IPS-15b (cell line): ENCODE measurements around the gene ST3GAL5.

Experiments used
- H3K27me3 ChIP-seq: one replicate; pipeline ENCODE4 v1.6.1; 2013; ENCODE audit warnings: low read length; ENCODE audit not compliant: control insufficient read depth, insufficient read depth
- H3K36me3 ChIP-seq: one replicate; pipeline ENCODE4 v1.6.1; 2013; ENCODE audit warnings: low read length; ENCODE audit not compliant: control insufficient read depth, insufficient read depth
- H3K4me1 ChIP-seq: one replicate; pipeline ENCODE4 v1.6.1; 2013; ENCODE audit warnings: mild to moderate bottlenecking, low read length; ENCODE audit not compliant: control insufficient read depth, insufficient read depth
- H3K4me3 ChIP-seq: one replicate; pipeline ENCODE4 v1.5.1; 2013; ENCODE audit warnings: low read depth, low read length
- H3K9ac ChIP-seq: one replicate; pipeline ENCODE4 v1.6.1; 2013; ENCODE audit warnings: low read depth, mild to moderate bottlenecking, low read length
- H3K9me3 ChIP-seq: one replicate; pipeline ENCODE4 v1.6.1; 2013; ENCODE audit warnings: mild to moderate bottlenecking, low read length; ENCODE audit not compliant: control insufficient read depth, insufficient read depth

ST3GAL5 gene

DNA sequence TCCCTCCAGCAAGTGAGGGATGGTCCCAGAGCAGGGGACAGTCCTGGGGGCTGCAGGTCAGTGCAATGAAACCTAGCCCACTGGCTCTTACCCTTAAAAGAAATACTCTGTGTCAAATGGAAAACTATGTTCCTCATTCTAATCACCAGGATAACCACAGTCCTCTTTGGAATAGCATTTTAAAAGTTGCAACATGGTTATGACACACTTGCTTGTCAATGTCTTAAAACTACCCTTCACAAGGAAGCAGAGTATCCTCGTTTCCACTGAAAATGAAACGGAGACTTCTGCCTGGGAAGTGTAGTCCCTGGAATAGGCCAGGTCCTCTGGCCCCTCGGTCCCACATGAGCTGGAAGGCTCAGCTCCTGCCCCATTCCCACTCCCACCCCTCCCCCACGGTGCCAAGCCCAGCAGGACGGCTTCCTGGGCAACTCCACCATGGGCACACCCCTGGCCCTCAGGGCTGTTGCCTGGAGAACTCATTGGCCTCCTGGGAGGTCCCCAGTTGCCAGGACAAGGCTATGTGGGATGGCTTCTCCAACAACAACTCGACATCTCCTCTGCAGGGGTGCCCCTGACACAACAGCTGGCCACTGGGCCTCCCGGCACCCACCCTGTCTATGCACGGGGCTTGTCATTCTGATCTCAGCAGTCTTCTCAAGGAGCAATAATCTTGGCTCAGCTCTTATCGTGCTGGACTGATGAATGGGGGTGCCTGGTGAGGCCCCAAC is 38.3 kb upstream of the ST3GAL5 start:
- H3K27me3 ChIP-seq: no peaks in the 10 kb centered on the region
- no peaks in the 10 kb centered on the region for H3K4me1 ChIP-seq
- no peaks in the 10 kb centered on the region for H3K9me3 ChIP-seq
- no peaks in the 10 kb centered on the region for H3K36me3 ChIP-seq
- H3K4me3 ChIP-seq: no peak overlapping the region
- no peak overlapping the region for H3K9ac ChIP-seq

DNA sequence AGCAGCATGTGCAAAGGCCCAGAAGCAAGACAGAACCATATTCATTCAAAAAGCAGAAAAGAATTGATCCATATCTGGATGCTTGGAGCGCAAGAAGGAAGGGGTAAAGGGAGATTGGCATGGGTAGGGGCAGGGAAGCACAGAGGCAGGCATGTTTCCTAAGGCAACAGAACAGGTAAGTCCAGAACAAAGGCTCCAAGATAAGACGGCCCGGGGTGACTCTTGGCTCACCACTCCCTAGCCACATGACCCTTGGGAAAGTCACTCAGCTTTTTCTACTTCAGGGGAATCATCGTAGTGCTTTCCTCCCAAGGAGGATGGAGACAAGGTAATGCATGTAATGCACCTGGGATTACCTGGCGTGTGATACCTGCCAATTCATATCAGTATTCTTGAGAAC is 37.7 kb upstream of the ST3GAL5 start:
- Histone ChIP-seq H3K36me3 (no peaks in the 10 kb centered on the region), H3K27me3 (no peaks in the 10 kb centered on the region), H3K9me3 (no peaks in the 10 kb centered on the region), H3K9ac (no peak overlapping the region), H3K4me3 (no peak overlapping the region), H3K4me1 (no peaks in the 10 kb centered on the region)

DNA sequence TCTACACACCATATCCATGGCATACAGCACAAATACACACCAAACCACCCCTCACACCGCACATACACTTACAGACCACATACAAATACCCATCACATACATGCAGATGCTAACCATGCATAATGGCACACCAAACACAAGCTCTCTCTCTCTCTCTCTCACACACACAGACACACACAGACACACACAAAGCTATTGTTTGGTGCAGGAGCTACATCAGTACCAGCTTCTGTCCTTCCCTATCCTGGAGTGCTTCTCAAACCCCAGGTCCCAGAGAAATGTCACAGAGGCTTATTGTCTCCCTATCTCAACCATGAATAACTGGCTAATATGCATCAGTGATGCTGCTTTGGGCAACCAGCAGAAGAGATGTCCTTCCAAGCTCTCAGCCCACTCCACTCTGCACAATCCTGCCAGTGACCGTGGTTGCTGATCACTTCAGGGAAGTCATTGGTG is 36.5 kb upstream of the ST3GAL5 start:
- H3K27me3 ChIP-seq: no peaks in the 10 kb centered on the region
- H3K9ac ChIP-seq: no peak overlapping the region
- no peak overlapping the region for H3K4me3 ChIP-seq
- no peaks in the 10 kb centered on the region for H3K36me3 ChIP-seq
- no peaks in the 10 kb centered on the region for H3K4me1 ChIP-seq
- no peaks in the 10 kb centered on the region for H3K9me3 ChIP-seq

DNA sequence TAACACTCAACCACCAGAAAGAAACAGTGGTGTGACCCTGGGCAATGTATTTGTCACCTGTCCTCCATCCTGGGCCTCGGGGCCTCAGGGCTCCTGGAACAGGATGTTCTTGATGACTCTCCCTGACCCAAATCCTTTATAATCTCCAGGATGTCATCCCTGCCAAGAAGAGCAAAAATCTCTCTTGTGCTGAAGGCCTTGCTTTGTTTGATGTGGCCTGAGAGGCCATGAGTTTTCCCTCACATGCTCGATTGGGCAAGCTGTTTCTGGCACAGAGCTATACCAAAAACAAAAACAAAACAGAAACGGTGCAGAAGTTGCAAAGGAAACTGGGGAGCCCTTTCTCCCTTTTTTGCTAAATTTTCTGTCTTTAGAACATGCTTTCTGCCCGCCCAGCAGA is 35.7 kb upstream of the ST3GAL5 start:
- H3K36me3 ChIP-seq: no peaks in the 10 kb centered on the region
- no peaks in the 10 kb centered on the region for H3K27me3 ChIP-seq
- no peak overlapping the region for H3K9ac ChIP-seq
- H3K4me3 ChIP-seq: no peak overlapping the region
- no peaks in the 10 kb centered on the region for H3K9me3 ChIP-seq
- no peaks in the 10 kb centered on the region for H3K4me1 ChIP-seq

DNA sequence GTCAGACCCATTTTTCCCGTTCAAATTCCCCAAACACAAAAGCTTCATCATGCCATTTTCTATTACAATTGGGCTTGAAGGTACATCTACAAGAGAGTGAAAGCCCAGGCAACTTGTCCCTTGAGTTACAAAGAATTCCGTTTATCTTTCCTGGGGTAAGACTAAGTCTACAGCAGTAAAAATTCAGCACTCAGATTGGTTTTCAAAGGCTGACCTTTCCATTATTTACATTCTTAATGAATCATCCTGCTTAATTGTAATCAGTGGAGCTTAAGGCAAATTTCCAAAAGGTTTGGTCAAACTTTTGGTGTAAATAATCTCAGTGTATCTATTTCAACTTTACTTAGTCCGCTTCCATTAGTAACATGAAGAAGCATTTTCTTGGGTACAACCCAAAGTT is 33.4 kb upstream of the ST3GAL5 start:
- no peak overlapping the region for H3K4me3 ChIP-seq
- H3K9me3 ChIP-seq: no peaks in the 10 kb centered on the region
- no peaks in the 10 kb centered on the region for H3K27me3 ChIP-seq
- no peaks in the 10 kb centered on the region for H3K36me3 ChIP-seq
- no peaks in the 10 kb centered on the region for H3K4me1 ChIP-seq
- H3K9ac ChIP-seq: no peak overlapping the region

DNA sequence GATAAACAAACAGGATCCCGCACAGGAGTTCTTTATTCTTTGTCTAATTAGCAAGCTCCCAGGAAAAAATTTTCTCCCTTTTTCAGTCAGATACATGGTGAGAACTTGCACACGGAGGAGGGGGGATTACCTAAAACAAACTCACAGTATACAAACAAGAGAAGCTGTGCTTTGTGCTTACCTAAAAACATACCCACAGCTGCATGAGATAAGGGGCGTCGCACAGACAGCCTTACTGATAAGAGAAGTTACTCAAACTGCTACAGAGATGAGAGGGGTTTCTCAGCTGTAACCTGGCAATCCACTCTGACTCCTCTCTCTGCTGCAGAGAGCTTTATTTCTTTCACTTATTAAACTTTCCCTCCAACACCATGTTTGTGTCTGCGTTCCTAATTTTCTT is 32.9 kb upstream of the ST3GAL5 start:
- Histone ChIP-seq H3K4me1 (no peaks in the 10 kb centered on the region), H3K27me3 (no peaks in the 10 kb centered on the region), H3K9me3 (no peaks in the 10 kb centered on the region), H3K9ac (no peak overlapping the region), H3K4me3 (no peak overlapping the region), H3K36me3 (no peaks in the 10 kb centered on the region)

DNA sequence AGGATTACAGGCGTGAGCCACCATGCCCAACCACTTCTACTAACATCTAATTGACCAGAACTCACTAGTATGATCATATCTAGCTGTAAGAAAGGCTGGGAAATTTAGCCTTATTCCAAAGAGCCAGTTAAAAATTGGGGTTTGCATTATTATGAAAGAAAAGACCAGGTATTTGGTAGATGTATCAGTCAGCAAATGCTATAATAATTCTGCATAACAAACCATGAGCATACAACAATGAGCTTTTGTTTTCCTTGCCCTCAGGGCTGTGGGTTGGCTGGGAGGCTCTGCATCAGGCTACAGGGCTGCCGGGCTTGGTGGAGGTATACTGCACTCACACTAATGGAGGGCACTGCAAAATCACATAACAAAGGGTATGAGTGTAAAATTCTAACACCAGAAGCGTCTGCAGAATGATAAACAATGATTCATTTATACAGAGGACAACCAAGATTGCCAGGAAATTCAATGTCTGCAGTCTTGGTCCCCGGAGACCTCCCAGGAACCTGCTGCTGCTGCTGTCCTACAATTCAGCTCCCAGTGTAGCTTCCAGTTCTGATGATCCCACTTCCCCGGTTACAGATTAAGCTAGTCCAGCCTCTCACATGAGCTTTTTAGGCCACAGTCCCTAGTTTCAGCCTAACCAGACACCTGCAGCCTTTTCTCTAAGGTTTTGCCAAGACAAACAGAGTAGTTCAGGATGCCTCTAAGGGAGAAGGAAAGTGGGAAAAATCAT is 32.2 kb upstream of the ST3GAL5 start:
- no peaks in the 10 kb centered on the region for H3K4me1 ChIP-seq
- H3K9me3 ChIP-seq: no peaks in the 10 kb centered on the region
- H3K9ac ChIP-seq: no peak overlapping the region
- no peak overlapping the region for H3K4me3 ChIP-seq
- no peaks in the 10 kb centered on the region for H3K36me3 ChIP-seq
- H3K27me3 ChIP-seq: no peaks in the 10 kb centered on the region

DNA sequence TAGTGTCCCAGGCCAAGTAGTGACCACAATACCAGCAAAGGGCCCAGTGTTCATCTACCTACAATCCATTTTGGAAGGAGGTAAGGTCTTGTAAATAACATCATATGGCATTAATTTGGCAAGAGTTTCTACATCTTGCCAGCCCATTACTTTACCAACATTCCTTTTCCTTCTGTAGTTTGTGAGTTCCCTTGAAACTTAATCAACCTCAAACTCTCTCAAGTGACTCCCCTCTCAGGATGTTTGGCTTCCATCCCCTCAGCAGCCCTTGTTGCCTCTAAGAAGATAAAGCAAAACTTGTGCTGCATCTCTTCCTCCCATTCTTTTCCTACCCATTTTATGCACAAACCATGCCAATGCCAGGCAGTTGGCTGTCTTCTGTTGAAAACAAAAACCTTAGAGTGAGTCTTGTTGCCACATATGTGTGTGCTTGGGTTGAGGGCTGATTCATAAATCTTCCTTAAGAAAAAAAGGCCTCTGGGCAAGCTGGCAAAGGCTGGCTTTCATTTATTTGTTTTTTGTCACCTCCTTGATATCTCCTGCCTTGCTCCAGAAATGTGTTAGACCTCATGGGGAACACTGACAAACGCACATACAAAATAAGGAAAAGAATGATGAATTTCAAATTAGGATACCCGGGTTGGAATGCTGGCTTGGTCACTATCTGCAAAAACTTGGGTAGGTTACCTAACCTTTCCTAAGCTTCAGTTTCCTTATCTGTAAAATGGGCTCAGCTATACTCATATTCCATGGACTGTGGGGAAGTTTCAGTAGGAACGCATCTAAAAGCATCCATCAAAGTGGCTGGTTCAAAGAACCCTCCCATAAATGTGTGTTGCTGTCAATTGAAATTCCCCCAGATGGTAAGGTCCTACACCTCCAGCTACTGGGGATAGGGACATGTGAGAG is 29.4 kb upstream of the ST3GAL5 start:
- H3K36me3 ChIP-seq: no peaks in the 10 kb centered on the region
- no peaks in the 10 kb centered on the region for H3K27me3 ChIP-seq
- no peaks in the 10 kb centered on the region for H3K9me3 ChIP-seq
- no peak overlapping the region for H3K9ac ChIP-seq
- no peak overlapping the region for H3K4me3 ChIP-seq
- no peaks in the 10 kb centered on the region for H3K4me1 ChIP-seq

DNA sequence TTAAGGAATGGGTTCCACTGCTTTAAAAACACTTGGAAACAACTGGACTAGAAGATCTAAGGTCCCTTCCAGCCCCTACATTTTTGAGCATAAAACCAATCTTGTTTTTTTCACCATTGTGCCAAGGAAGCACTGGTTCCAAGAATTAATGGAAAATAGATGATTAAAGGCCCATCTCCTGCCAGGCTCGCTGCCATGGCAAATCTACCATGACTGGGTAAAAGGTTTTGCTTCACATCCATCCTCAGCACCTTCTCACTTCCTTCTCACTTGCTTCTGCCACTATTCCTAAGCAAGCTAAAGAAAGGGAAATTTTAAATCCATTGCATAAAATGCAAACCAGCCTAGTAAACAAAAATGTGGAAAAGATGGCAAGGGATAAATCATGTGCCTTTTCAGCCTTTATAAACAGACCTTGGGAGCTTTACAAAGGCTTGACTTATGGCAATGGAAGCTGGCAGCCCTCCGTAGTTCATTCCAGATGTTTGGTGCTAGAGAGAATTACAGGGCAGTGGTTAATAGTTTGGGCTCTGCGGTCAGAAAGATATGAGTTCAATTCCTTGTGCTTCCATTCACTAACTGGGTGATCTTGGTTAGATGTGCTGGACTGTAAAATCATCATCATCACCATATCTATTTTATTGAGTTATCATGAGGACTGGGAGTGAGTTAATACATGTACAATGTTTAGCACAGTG is 27.0 kb upstream of the ST3GAL5 start:
- Histone ChIP-seq H3K9me3 (no peaks in the 10 kb centered on the region), H3K4me1 (no peaks in the 10 kb centered on the region), H3K9ac (no peak overlapping the region), H3K4me3 (no peak overlapping the region), H3K27me3 (no peaks in the 10 kb centered on the region), H3K36me3 (no peaks in the 10 kb centered on the region)

DNA sequence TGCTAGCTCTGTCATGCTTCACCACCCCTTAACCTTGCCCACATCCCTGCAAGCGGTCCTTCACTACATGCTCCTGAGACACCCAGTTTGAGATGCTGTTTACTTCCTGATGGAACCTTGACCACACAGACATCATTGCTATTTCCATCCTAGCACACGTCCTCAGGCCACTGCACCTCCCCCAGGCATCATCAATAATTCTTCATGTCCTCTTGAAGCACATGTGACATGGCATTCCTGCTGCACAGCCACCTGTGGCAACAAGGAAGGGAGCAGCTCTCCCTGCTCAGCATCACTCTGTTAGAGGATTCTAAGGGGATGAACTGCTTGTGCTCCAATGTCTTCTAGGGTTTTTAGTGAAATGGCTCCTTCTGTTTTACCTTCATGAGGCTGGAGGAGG is 26.1 kb upstream of the ST3GAL5 start:
- Histone ChIP-seq H3K9me3 (no peaks in the 10 kb centered on the region), H3K4me1 (no peaks in the 10 kb centered on the region), H3K36me3 (no peaks in the 10 kb centered on the region), H3K27me3 (no peaks in the 10 kb centered on the region), H3K9ac (no peak overlapping the region), H3K4me3 (no peak overlapping the region)
